GM19043 (cell line): Measurements from ENCODE around the gene ZNF79.

Experiments
- ATAC-seq: cut with Tn5 transposase; IDR thresholded peaks from one replicate; pipeline ENCODE4 v1.9.1; 2021; ENCODE audit warnings: low read depth; ENCODE audit not compliant: unreplicated experiment

The ZNF79 gene

GRCh38 chr9:127423476-127423933, 677 bp upstream of the ZNF79 start:
- no peak for ATAC-seq

GRCh38 chr9:127424676-127424999, 456 bp downstream of the ZNF79 start:
- ATAC-seq, result no peak

GRCh38 chr9:127426756-127427155, 2.6 kb downstream of the ZNF79 start:
- no peak for ATAC-seq

GRCh38 chr9:127428348-127428747, 4.2 kb downstream of the ZNF79 start:
- no peak for ATAC-seq

GRCh38 chr9:127430415-127430814, 6.2 kb downstream of the ZNF79 start:
- no peak for ATAC-seq

GRCh38 chr9:127437497-127438264, 13.5 kb downstream of the ZNF79 start:
- ATAC-seq, result no peak

- ATAC-seq, result no peak
Measured at GRCh38 chr9:127438394-127438793, 14.2 kb downstream of the ZNF79 start.

GRCh38 chr9:127444283-127444920, 20.2 kb downstream of the ZNF79 start:
- ATAC-seq, result no peak

GRCh38 chr9:127444921-127445850, 21.0 kb downstream of the ZNF79 start:
- ATAC-seq, result no peak

GRCh38 chr9:127445851-127446712, 21.9 kb downstream of the ZNF79 start:
- ATAC-seq, result no peak

GRCh38 chr9:127446713-127447415, 22.7 kb downstream of the ZNF79 start:
- ATAC-seq, result no peak

GRCh38 chr9:127447416-127448111, 23.4 kb downstream of the ZNF79 start:
- no peak for ATAC-seq

GRCh38 chr9:127448112-127448805, 24.1 kb downstream of the ZNF79 start:
- no peak for ATAC-seq

GRCh38 chr9:127449332-127449966, 25.3 kb downstream of the ZNF79 start:
- no peak for ATAC-seq

GRCh38 chr9:127450243-127450760, 26.1 kb downstream of the ZNF79 start:
- no peak for ATAC-seq

GRCh38 chr9:127450830-127451607, 26.8 kb downstream of the ZNF79 start, which contains the start of the genes LRSAM1 and RPL12:
LRSAM1 (plus strand) TSS chr9:127451510; CDS start chr9:127454528, 3,018 bp downstream.
RPL12 (minus strand) TSS chr9:127451406; CDS start chr9:127451317, 89 bp downstream.
- peak; percentile 58 for ATAC-seq

- no peak for ATAC-seq
Measured at GRCh38 chr9:127451608-127451857, 27.4 kb downstream of the ZNF79 start.
